Mucosa of descending colon (tissue), 3 donors: Measurements from ENCODE around the gene NIP7. TPM values are rescaled to one million over a fixed set of nuclear protein-coding genes. Genes with fewer than 3 reads are reported as not detected.
"Not testable (repeated sequence)": the region's sequence is repeated elsewhere in the genome, so short reads cannot be mapped to it uniquely, and the experiment has no call there.

Source experiments
- ATAC-seq: fragments of 200-7000 bp; cut with Tn5 transposase; one replicate; pipeline ENCODE4 v1.9.1; 2020; ENCODE audit warnings: mild to moderate bottlenecking, moderate library complexity
- DNase-seq, 3 donors: peaks; one replicate each; pipeline ENCODE4 v3.0.0-alpha.2; 2020
- H3K36me3 ChIP-seq: fragments of 200-600 bp; one replicate; pipeline ENCODE4 v1.8.0; 2021; ENCODE audit warnings: low read depth, mild to moderate bottlenecking
- H3K4me1 ChIP-seq: fragments of 200-600 bp; one replicate; pipeline ENCODE4 v1.8.0; 2021; ENCODE audit warnings: low read depth, mild to moderate bottlenecking
- H3K4me3 ChIP-seq: fragments of 200-600 bp; one replicate; pipeline ENCODE4 v1.8.0; 2021; ENCODE audit warnings: mild to moderate bottlenecking
- H3K9me3 ChIP-seq: fragments of 200-600 bp; one replicate; pipeline ENCODE4 v1.8.0; 2021; ENCODE audit warnings: mild to moderate bottlenecking
- intact Hi-C, 2 donors: fragments of 100-400 bp; cut with DNase I in 1 of 2; cut with micrococcal nuclease in 1 of 2; formaldehyde crosslinking; loops; one replicate each; pipeline versions ENCODE4 v1.11.0 to v1.11.1; 2022; cut with DNase I, micrococcal nuclease
- total RNA-seq, 3 donors: library from RNA; stranded (reverse); fragmentation: NEBNext Ultra II Directional in 2 of 3; extraction: Animal tissue kit (Norgen Biotek cat#: 25700) in 2 of 3; gene quantifications; one replicate each; pipeline versions ENCODE4 v1.2.1 to v1.2.4, GENCODE V29; 2021 to 2023
- TF ChIP-seq, protein P1 (sequence below): fragments of 200-600 bp; IDR thresholded peaks from one replicate; pipeline ENCODE4 v1.8.0; 2022; ENCODE audit warnings: antibody characterized with exemption, mild to moderate bottlenecking
- donor health status: DM: no; HTN: no; CAD: no; lungs with moderate emphysema.
- donor health status: DM: no; HTN: no; CAD: no.
- donor health status: DM: no; HTN: yes; CAD: no.

The NIP7 gene
- total RNA-seq, 3 donors from 2014 or later: 20.1 to 25.1 (median 22.4) TPM

DNA sequence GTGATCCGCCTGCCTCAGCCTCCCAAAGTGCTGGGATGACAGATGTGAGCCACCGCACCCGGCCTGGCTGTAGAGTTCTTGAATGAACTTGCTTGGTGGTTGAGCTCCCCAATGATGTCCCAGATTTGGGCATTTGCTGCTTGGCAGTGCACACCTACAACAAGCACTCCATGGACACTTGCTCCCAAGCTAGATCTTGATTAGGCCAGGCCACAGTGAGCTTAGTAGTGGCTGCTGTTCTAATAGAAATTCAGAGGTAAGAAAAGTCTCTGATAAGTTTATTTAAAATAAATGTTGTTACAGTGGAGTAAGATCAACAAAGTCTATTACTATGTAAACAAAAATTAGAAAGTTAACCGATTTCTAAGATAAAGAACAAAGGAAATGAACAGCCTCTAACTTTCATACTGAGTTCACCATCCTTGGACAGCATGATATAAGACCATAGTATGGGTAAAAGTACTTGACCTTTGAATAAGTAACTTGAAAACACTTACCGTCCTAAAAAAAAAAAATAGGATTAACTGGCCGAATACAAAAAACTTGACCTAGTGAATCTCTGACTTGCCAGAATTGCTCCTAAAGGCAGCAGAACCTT is 11.1 kb downstream of the NIP7 start:
- no peaks in the 10 kb centered on the region for H3K4me1 ChIP-seq
- no peaks in the 10 kb centered on the region for H3K36me3 ChIP-seq
- DNase-seq: no peak
- intact Hi-C loops: no loop called here
- TF ChIP-seq, protein P1, sequence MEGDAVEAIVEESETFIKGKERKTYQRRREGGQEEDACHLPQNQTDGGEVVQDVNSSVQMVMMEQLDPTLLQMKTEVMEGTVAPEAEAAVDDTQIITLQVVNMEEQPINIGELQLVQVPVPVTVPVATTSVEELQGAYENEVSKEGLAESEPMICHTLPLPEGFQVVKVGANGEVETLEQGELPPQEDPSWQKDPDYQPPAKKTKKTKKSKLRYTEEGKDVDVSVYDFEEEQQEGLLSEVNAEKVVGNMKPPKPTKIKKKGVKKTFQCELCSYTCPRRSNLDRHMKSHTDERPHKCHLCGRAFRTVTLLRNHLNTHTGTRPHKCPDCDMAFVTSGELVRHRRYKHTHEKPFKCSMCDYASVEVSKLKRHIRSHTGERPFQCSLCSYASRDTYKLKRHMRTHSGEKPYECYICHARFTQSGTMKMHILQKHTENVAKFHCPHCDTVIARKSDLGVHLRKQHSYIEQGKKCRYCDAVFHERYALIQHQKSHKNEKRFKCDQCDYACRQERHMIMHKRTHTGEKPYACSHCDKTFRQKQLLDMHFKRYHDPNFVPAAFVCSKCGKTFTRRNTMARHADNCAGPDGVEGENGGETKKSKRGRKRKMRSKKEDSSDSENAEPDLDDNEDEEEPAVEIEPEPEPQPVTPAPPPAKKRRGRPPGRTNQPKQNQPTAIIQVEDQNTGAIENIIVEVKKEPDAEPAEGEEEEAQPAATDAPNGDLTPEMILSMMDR: no peak
- no peaks in the 10 kb centered on the region for H3K9me3 ChIP-seq
- no peak overlapping the region for H3K4me3 ChIP-seq
- no peak for ATAC-seq

DNA sequence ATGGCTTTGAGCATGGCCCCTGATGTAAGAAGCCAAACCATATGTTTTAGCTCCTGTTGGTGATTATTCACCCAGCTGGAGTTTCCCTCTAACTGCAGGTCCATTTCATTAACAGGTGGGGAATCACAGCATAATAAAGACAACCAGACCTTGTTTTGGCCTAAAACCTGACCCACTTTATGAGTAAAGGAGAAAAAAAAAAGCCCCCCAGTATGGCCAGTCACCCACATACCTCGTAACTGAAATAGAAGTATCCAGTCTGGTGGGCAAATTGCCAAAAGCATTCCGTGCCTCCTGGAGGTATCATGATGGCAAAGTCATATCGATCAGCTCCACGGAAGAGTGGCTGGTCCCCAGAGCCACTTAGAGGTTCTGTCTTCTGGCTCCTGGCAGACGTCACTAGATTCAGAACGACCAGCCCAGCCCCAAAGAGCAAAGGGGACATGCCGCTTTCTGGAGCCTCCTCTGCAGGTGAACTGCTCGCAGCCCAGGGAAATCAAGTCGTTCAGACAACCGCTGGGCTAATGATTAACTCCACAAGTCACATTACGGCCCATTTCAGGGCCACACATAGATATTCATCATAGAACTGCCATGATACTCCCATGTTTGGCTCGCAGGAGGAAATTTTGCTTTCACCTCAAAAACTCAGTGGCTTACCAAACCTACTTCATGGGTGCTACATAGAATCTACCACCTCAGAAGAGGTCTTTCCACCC is 11.9 kb downstream of the NIP7 start, which contains the start of gene TMED6:
Gene TMED6 (minus strand): TSS at position 478 of the 719 bp plus-strand sequence. CDS start 33 bp downstream, at position 445.
- intact Hi-C loops: no loop called here
- Histone ChIP-seq H3K4me1 (no peaks in the 10 kb centered on the region), H3K4me3 (no peak within 1 kb of the TSS), H3K9me3 (no peaks in the 10 kb centered on the region), H3K36me3 (no peaks in the 10 kb centered on the region)
- ATAC-seq (peak; percentile 98), DNase-seq (peak; percentile 65 to 78 (median 70))
- TF ChIP-seq, protein P1: no peak

DNA sequence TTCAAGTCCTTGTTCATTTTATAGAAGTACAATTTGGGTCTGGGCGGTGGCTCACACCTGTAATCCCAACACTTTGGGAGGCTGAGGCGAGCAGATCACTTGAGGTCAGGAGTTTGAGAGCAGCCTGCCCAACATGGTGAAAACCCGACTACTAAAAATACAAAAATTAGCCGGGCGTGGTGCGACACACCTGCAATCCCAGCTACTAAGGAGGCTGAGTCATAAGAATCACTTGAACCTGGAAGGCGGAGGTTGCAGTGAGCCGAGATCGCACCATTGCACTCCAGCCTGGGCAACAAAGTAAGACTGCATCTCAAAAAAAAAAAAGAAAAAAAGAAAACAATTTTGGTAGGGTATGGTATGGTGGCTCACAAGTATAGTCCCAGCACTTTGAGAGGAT is 20.5 kb downstream of the NIP7 start:
- H3K36me3 ChIP-seq, H3K9me3 ChIP-seq, H3K4me3 ChIP-seq, H3K4me1 ChIP-seq, DNase-seq, intact Hi-C loops: not testable (repeated sequence)
- peak; percentile 65 for ATAC-seq

DNA sequence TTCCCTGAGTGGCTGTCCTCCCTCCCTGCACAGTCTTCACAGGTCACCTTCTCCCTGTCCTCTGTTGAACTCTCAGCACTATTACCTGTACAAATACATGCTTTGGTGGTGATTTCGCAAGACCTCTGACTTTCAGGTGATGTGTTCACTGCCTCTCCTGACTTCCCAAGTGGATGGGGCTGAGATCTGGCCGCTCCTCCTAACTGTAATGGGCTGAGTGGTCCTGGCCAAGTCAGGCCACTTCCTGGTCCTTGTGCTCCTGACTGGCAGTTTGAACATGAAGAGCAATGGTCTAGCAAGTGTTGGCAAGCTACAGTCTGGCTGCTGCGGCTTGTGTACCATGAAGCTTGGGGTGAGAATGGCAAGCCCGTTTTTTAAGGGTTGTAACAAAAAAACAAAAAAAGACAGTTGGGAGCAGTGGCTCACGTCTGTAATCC is 23.7 kb downstream of the NIP7 start:
- DNase-seq (no peak), ATAC-seq (no peak)
- Histone ChIP-seq H3K4me3 (no peak overlapping the region), H3K9me3 (no peaks in the 10 kb centered on the region), H3K4me1 (no peaks in the 10 kb centered on the region), H3K36me3 (peaks cover 10% of the 10 kb centered on the region)
- TF ChIP-seq, protein P1: no peak
- intact Hi-C loops: no loop called here

DNA sequence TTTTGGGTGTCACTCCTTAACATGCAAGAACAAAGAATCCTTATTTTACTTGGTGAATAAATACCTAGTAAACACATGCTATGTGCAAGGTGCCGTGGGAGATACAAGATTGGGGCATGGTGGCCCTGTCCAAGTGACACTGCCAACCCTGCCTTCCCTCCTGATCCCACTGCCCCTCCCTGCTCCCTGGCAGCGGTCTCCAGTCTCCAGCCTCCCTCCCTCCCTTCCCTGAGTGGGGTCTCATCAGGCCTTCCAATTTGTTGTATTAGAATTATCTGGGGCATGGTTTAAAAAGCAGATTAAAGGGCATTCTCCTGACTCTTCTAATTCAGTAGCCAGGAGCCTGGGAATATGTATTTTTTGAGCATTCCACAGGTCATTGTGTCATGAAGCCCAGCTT is 24.5 kb downstream of the NIP7 start:
- H3K4me3 ChIP-seq: no peak overlapping the region
- TF ChIP-seq, protein P1: no peak
- no peaks in the 10 kb centered on the region for H3K9me3 ChIP-seq
- no peak for DNase-seq
- peaks cover 11% of the 10 kb centered on the region for H3K36me3 ChIP-seq
- H3K4me1 ChIP-seq: no peaks in the 10 kb centered on the region
- intact Hi-C loops: no loop called here
- ATAC-seq: no peak

DNA sequence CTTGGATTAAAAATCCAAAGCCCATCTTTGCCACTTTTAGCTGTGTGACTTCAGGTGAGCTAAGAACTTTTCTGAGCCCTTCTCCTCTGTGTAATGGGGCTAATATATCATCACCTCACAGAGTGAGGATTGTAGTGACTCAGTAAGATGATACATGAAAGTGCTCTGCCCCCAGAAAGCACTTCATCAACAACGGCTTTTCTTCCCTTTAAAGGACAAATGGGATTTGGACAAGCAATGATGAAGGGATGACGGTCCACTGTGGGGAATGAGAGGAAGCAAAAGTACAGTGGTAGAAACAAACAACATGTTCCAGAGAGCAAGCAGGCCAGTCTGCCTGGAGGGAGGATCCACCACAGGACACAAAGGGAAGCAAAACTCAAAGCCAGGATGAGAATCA is 26.3 kb downstream of the NIP7 start:
- H3K4me3 ChIP-seq: no peak overlapping the region
- H3K36me3 ChIP-seq: peaks cover 11% of the 10 kb centered on the region
- TF ChIP-seq, protein P1: no peak
- H3K9me3 ChIP-seq: no peaks in the 10 kb centered on the region
- ATAC-seq (no peak), DNase-seq (no peak)
- H3K4me1 ChIP-seq: no peaks in the 10 kb centered on the region
- intact Hi-C loops: no loop called here
